Fibroblast of skin of right quadriceps (primary cell): ENCODE results near the gene DNTTIP2.
"Not testable (repeated sequence)": the region's sequence is repeated elsewhere in the genome, so short reads cannot be mapped to it uniquely, and the experiment has no call there.

ENCODE experiments used
- DNase-seq: peaks from one replicate; pipeline ENCODE4 v3.0.0-alpha.2; 2013

Gene DNTTIP2

GRCh38 chr1:93840956-93841482 lies 38.0 kb downstream of the DNTTIP2 start:
- DNase-seq: no peak

GRCh38 chr1:93839753-93840152 lies 39.3 kb downstream of the DNTTIP2 start:
- DNase-seq: no peak

- DNase-seq: peak; percentile 75
Observed at GRCh38 chr1:93839307-93839706, 39.7 kb downstream of the DNTTIP2 start.

GRCh38 chr1:93837961-93838360 lies 41.0 kb downstream of the DNTTIP2 start:
- no peak for DNase-seq

GRCh38 chr1:93833293-93833692 lies 45.7 kb downstream of the DNTTIP2 start:
- not testable (repeated sequence) for DNase-seq

GRCh38 chr1:93829061-93829460 lies 49.9 kb downstream of the DNTTIP2 start:
- DNase-seq: no peak

- DNase-seq: no peak
Observed at GRCh38 chr1:93828367-93828755, 50.6 kb downstream of the DNTTIP2 start.

- DNase-seq: peak; percentile 71
Observed at GRCh38 chr1:93827633-93828366, 51.2 kb downstream of the DNTTIP2 start.

- DNase-seq: no peak
Observed at GRCh38 chr1:93827128-93827527, 51.9 kb downstream of the DNTTIP2 start.

GRCh38 chr1:93824834-93825233 lies 54.2 kb downstream of the DNTTIP2 start:
- DNase-seq: no peak

GRCh38 chr1:93822730-93823425 lies 56.1 kb downstream of the DNTTIP2 start:
- DNase-seq: no peak

GRCh38 chr1:93821423-93822144 lies 57.4 kb downstream of the DNTTIP2 start:
- no peak for DNase-seq

GRCh38 chr1:93820554-93821422 lies 58.2 kb downstream of the DNTTIP2 start:
- DNase-seq: no peak

- no peak for DNase-seq
Observed at GRCh38 chr1:93818570-93818959, 60.4 kb downstream of the DNTTIP2 start.

- no peak for DNase-seq
Observed at GRCh38 chr1:93817819-93818569, 61.0 kb downstream of the DNTTIP2 start.

- DNase-seq: peak; percentile 80
Observed at GRCh38 chr1:93816970-93817678, 61.9 kb downstream of the DNTTIP2 start.
